HEK293 (cell line): ENCODE results near the gene SH3BP1.
"Not testable (repeated sequence)": the region's sequence is repeated elsewhere in the genome, so short reads cannot be mapped to it uniquely, and the experiment has no call there.

Experiments
- CTCF ChIA-PET: fragments of 350-600 bp; formaldehyde crosslinking; extraction: SDS; loops from one replicate; lab custom pipeline; 2021; ENCODE audit warnings: antibody characterized with exemption; lab: Yijun Ruan, JAX
- POLR2A ChIA-PET: fragments of 300-600 bp; formaldehyde crosslinking; extraction: SDS; loops from one replicate; lab custom pipeline; 2020; ENCODE audit warnings: antibody characterized with exemption, inconsistent platforms; lab: Yijun Ruan, JAX
- H3K27ac ChIP-seq: fragments of 200-500 bp; sonication (Bioruptor generic); 2 replicates; pipeline ENCODE4 v1.5.1; 2014; ENCODE audit warnings: low read depth, low read length, control low read depth, inconsistent platforms; ENCODE audit errors: extremely low read depth
- H3K36me3 ChIP-seq, 2 experiments: fragments of 200-500 bp in 1 of 2; sonication (Bioruptor generic) in 1 of 2; 1 replicate in 1 of 2; 2 replicates in 1 of 2; pipeline ENCODE4 v1.5.1; 2014 to 2017; ENCODE audit warnings: inconsistent platforms in 2 of 2, low read length in 2 of 2; ENCODE audit not compliant: control insufficient read depth in 2 of 2, insufficient read depth in 1 of 2
- H3K4me1 ChIP-seq: fragments of 200-500 bp; sonication (Bioruptor generic); 2 replicates; pipeline ENCODE4 v1.5.1; 2014; ENCODE audit warnings: mild to moderate bottlenecking, low read length, inconsistent platforms; ENCODE audit not compliant: control insufficient read depth, insufficient read depth
- H3K4me3 ChIP-seq: 2 replicates; pipeline ENCODE4 v1.5.1; 2011; ENCODE audit warnings: low read depth, mild to moderate bottlenecking, control low read depth, low read length, moderate library complexity
- H3K9me3 ChIP-seq: fragments of 200-500 bp; sonication (Bioruptor generic); 2 replicates; pipeline ENCODE4 v1.5.1; 2014; ENCODE audit warnings: low read depth, low read length, inconsistent platforms; ENCODE audit not compliant: control insufficient read depth, insufficient read depth
- GLI2 ChIP-seq: fragments of 450-650 bp; formaldehyde crosslinking; IDR thresholded peaks from 2 replicates; pipeline ENCODE4; 2017; ENCODE audit warnings: missing biosample characterization, missing genetic modification characterization, low read depth, borderline replicate concordance
- GLIS2 ChIP-seq: fragments of 450-650 bp; formaldehyde crosslinking; IDR thresholded peaks from 2 replicates; pipeline ENCODE4 v1.5.1; 2016; ENCODE audit warnings: missing biosample characterization, missing genetic modification characterization
- KLF1 ChIP-seq: fragments of 450-650 bp; formaldehyde crosslinking; IDR thresholded peaks from 2 replicates; pipeline ENCODE4 v1.5.1; 2016; ENCODE audit warnings: missing biosample characterization, missing genetic modification characterization
- MZF1 ChIP-seq: fragments of 450-650 bp; formaldehyde crosslinking; IDR thresholded peaks from 2 replicates; pipeline ENCODE4 v1.5.1; 2017; ENCODE audit warnings: missing biosample characterization, missing genetic modification characterization, borderline replicate concordance
- PATZ1 ChIP-seq: fragments of 450-650 bp; formaldehyde crosslinking; IDR thresholded peaks from 2 replicates; pipeline ENCODE4 v1.5.1; 2016; ENCODE audit warnings: missing biosample characterization, missing genetic modification characterization
- SCRT2 ChIP-seq: fragments of 450-650 bp; formaldehyde crosslinking; IDR thresholded peaks from 2 replicates; pipeline ENCODE4 v1.5.1; 2016; ENCODE audit warnings: missing biosample characterization, missing genetic modification characterization
- YY2 ChIP-seq: fragments of 450-650 bp; formaldehyde crosslinking; IDR thresholded peaks from 2 replicates; pipeline ENCODE4 v1.5.1; 2016; ENCODE audit warnings: missing biosample characterization, missing genetic modification characterization
- ZBTB20 ChIP-seq: fragments of 450-650 bp; formaldehyde crosslinking; IDR thresholded peaks from 2 replicates; pipeline ENCODE4 v1.5.1; 2016; ENCODE audit warnings: missing biosample characterization, missing genetic modification characterization
- ZBTB8A ChIP-seq: fragments of 450-650 bp; formaldehyde crosslinking; IDR thresholded peaks from 2 replicates; pipeline ENCODE4 v1.5.1; 2016; ENCODE audit warnings: missing biosample characterization, missing genetic modification characterization
- ZNF121 ChIP-seq: fragments of 450-650 bp; formaldehyde crosslinking; IDR thresholded peaks from 2 replicates; pipeline ENCODE4 v1.5.1; 2016; ENCODE audit warnings: missing biosample characterization, missing genetic modification characterization
- ZNF302 ChIP-seq: fragments of 450-650 bp; formaldehyde crosslinking; IDR thresholded peaks from 2 replicates; pipeline ENCODE4 v1.5.1; 2016; ENCODE audit warnings: missing biosample characterization, missing genetic modification characterization, low read depth
- ZNF335 ChIP-seq: fragments of 450-650 bp; formaldehyde crosslinking; conservative IDR thresholded peaks from 2 replicates; pipeline ENCODE4 v1.5.1; 2016; ENCODE audit warnings: missing biosample characterization, missing genetic modification characterization
- ZNF391 ChIP-seq: fragments of 450-650 bp; formaldehyde crosslinking; IDR thresholded peaks from 2 replicates; pipeline ENCODE4 v1.5.1; 2016; ENCODE audit warnings: low read depth, missing biosample characterization, missing genetic modification characterization, borderline replicate concordance
- ZNF692 ChIP-seq: fragments of 450-650 bp; formaldehyde crosslinking; IDR thresholded peaks from 2 replicates; pipeline ENCODE4 v1.5.1; 2016; ENCODE audit warnings: missing biosample characterization, missing genetic modification characterization
- ZNF704 ChIP-seq: fragments of 450-650 bp; formaldehyde crosslinking; IDR thresholded peaks from 2 replicates; pipeline ENCODE4 v1.5.1; 2016; ENCODE audit warnings: missing biosample characterization, missing genetic modification characterization
- ZNF707 ChIP-seq: fragments of 450-650 bp; formaldehyde crosslinking; IDR thresholded peaks from 2 replicates; pipeline ENCODE4 v1.5.1; 2016; ENCODE audit warnings: missing biosample characterization, missing genetic modification characterization
- ZNF776 ChIP-seq: fragments of 450-650 bp; formaldehyde crosslinking; IDR thresholded peaks from 2 replicates; pipeline ENCODE4 v1.5.0; 2017; ENCODE audit warnings: missing biosample characterization, missing genetic modification characterization, borderline replicate concordance
- TF ChIP-seq, protein P1 (sequence below): fragments of 450-650 bp; formaldehyde crosslinking; IDR thresholded peaks from 2 replicates; pipeline ENCODE4 v1.5.1; 2016; ENCODE audit warnings: missing biosample characterization, missing genetic modification characterization
- TF ChIP-seq, protein P2 (sequence below): fragments of 450-650 bp; formaldehyde crosslinking; IDR thresholded peaks from 2 replicates; pipeline ENCODE4 v1.5.1; 2016; ENCODE audit warnings: missing biosample characterization, missing genetic modification characterization
- TF ChIP-seq, protein P3 (sequence below): fragments of 450-650 bp; formaldehyde crosslinking; IDR thresholded peaks from 2 replicates; pipeline ENCODE4 v1.5.1; 2016; ENCODE audit warnings: missing biosample characterization, missing genetic modification characterization

SH3BP1 gene

DNA sequence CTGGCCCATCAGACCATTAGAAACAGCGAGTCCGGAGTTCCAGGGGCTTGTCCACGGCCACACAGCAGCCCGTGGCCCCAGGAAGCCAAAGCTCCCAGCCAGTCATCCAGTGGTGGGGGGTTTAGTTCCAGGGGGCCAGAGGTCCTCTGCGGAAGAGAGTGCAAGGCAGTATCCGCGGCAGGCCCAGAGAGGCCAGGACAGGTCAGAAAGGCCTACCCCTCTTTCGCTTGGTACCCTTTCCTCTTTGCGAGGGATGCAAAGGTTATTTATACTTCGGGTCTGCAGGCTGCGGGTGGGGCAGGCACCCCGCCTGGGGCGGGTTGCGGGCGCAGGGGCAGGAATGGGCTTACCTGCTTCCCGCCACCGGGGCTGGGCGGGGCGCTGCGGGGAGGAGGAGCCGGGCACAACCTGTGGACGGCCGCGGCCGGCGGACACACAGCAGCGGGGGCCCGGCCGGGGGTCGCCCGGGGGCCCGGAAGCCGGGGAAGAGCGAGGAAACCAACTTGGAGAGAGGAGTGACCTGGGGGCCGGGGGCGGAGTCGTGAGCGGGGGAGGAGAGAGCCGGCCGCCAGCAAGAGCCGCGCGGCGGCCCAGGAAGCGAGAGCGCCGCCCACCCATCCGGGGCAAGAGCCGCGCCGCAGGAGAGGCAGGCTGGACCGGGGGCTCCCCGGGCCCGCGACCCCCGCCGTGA, at the start of gene SH3BP1 (continued):
- TF ChIP-seq PATZ1 (tag by site-specific recombination) (no peak), KLF1 (tag by site-specific recombination) (peak; percentile 77), ZNF707 (tag by site-specific recombination) (no peak), ZBTB8A (0 out of 2 replicates have a peak, but pooled peaks have one; percentile 31), ZNF335 (no peak), GLI2 (no peak), SCRT2 (peak; percentile 34; the same call in 1 of the 2 replicates)
- TF ChIP-seq, all 188 proteins: peak for 15

- not testable (repeated sequence) for H3K36me3 ChIP-seq, H3K27ac ChIP-seq, H3K9me3 ChIP-seq, H3K4me3 ChIP-seq, H3K4me1 ChIP-seq
- POLR2A ChIA-PET = interaction anchor here (0.6 to 2.6 kb wide), 4 partner anchors 16 to 314 kb away, joined by 3 to 35 read pairs (median 3); partner anchors contain the start of gene GGA1
- CTCF ChIA-PET = interaction anchor here (0.9 to 14.5 kb wide), 8 partner anchors 10 to 273 kb away, joined by 4 to 287 read pairs (median 18); partner anchors contain the start of genes GGA1 and LGALS2
Observed at GRCh38 chr22:37591081-37591480, 48.4 kb upstream of the SH3BP1 start.

GRCh38 chr22:37591823-37592404, 47.6 kb upstream of the SH3BP1 start:
- H3K36me3 ChIP-seq = no peaks in the 10 kb centered on the region
- ChIA-PET POLR2A (interaction anchor here (0.5 to 2.6 kb wide), 10 partner anchors 10 to 189 kb away, joined by 3 to 35 read pairs (median 6); partner anchors contain the start of gene GGA1), CTCF (interaction anchor here (0.6 to 14.5 kb wide), 40 partner anchors 10 to 547 kb away, joined by 3 to 287 read pairs (median 4); partner anchors contain the start of genes CDC42EP1, GGA1, LGALS2 and NOL12)
- peak overlapping the region; percentile 12 for H3K4me3 ChIP-seq
- H3K27ac ChIP-seq = no peak overlapping the region
- no peaks in the 10 kb centered on the region; the same call in 1 of the 2 replicates for H3K4me1 ChIP-seq
- H3K9me3 ChIP-seq = no peaks in the 10 kb centered on the region
- TF ChIP-seq GLIS2 = no peak
- no peak for TF ChIP-seq ZNF776 (tag by site-specific recombination)
- no peak for TF ChIP-seq YY2
- no peak for TF ChIP-seq ZNF704 (tag by site-specific recombination)
- peak; percentile 64; the same call in 1 of the 2 replicates for TF ChIP-seq ZNF692
- TF ChIP-seq ZBTB20 = no peak
- TF ChIP-seq, protein P1, sequence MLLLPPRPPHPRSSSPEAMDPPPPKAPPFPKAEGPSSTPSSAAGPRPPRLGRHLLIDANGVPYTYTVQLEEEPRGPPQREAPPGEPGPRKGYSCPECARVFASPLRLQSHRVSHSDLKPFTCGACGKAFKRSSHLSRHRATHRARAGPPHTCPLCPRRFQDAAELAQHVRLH (tag by site-specific recombination) = 0 out of 2 replicates have a peak, but pooled peaks have one; percentile 39
- TF ChIP-seq, protein P2, sequence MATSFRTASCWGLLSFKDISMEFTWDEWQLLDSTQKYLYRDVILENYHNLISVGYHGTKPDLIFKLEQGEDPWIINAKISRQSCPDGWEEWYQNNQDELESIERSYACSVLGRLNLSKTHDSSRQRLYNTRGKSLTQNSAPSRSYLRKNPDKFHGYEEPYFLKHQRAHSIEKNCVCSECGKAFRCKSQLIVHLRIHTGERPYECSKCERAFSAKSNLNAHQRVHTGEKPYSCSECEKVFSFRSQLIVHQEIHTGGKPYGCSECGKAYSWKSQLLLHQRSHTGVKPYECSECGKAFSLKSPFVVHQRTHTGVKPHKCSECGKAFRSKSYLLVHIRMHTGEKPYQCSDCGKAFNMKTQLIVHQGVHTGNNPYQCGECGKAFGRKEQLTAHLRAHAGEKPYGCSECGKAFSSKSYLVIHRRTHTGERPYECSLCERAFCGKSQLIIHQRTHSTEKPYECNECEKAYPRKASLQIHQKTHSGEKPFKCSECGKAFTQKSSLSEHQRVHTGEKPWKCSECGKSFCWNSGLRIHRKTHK (tag by site-specific recombination) = no peak
- TF ChIP-seq ZNF391 (tag by site-specific recombination) = no peak
- TF ChIP-seq ZNF121 (tag by site-specific recombination) = no peak
- no peak for TF ChIP-seq ZNF302 (tag by site-specific recombination)
- TF ChIP-seq, protein P3, sequence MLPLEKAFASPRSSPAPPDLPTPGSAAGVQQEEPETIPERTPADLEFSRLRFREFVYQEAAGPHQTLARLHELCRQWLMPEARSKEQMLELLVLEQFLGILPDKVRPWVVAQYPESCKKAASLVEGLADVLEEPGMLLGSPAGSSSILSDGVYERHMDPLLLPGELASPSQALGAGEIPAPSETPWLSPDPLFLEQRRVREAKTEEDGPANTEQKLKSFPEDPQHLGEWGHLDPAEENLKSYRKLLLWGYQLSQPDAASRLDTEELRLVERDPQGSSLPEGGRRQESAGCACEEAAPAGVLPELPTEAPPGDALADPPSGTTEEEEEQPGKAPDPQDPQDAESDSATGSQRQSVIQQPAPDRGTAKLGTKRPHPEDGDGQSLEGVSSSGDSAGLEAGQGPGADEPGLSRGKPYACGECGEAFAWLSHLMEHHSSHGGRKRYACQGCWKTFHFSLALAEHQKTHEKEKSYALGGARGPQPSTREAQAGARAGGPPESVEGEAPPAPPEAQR (tag by site-specific recombination) = no peak
- TF ChIP-seq MZF1 (tag by site-specific recombination) = peak; percentile 69; the same call in 1 of the 2 replicates
